IMR-90 (cell line): ENCODE data around the gene PLPP6. TPM values are rescaled to one million over a fixed set of nuclear protein-coding genes. Genes with fewer than 3 reads are reported as not detected.

ENCODE experiments used
- ATAC-seq: fragments of 200-7000 bp; cut with Tn5 transposase; 2 replicates; pipeline ENCODE4 v1.9.1; 2020; ENCODE audit warnings: low read depth, mild to moderate bottlenecking, moderate library complexity
- BruUV-seq: library from RNA; stranded (reverse); fragments of 400-500 nt; replicated peaks from 2 replicates; lab custom pipeline; 2021; lab: Mats Ljungman, UMichigan
- CTCF ChIA-PET: fragments of 300-600 bp; formaldehyde crosslinking; extraction: SDS; loops from one replicate; lab custom pipeline; 2021; ENCODE audit warnings: antibody characterized with exemption; lab: Yijun Ruan, JAX
- POLR2A ChIA-PET: fragments of 300-600 bp; sonication (Branson Sonifier 250); formaldehyde crosslinking; loops from one replicate; lab custom pipeline; 2022; ENCODE audit warnings: antibody characterized with exemption; ENCODE audit not compliant: unreplicated experiment; lab: Charles Lee
- DNase-seq: peaks from one replicate; pipeline ENCODE4 v3.0.0; 2013
- H2AFZ ChIP-seq: replicated peaks from 2 replicates; pipeline ENCODE3; 2013; ENCODE audit warnings: low read length, mild to moderate bottlenecking; ENCODE audit not compliant: poor library complexity
- H2AK5ac ChIP-seq: 2 replicates; pipeline ENCODE4 v1.6.1; 2013; ENCODE audit warnings: low read depth, low read length, inconsistent platforms
- H2AK9ac ChIP-seq: replicated peaks from 2 replicates; pipeline ENCODE3; 2013; ENCODE audit warnings: mild to moderate bottlenecking, low read depth, low read length, moderate library complexity; ENCODE audit not compliant: poor library complexity
- H2BK120ac ChIP-seq: 2 replicates; pipeline ENCODE4 v1.6.1; 2013; ENCODE audit warnings: low read depth, low read length, inconsistent platforms
- H2BK15ac ChIP-seq: 3 replicates; pipeline ENCODE4 v1.6.1; 2013; ENCODE audit warnings: low read depth, low read length, inconsistent platforms
- H2BK20ac ChIP-seq: 2 replicates; pipeline ENCODE4 v1.6.1; 2013; ENCODE audit warnings: low read depth, mild to moderate bottlenecking, inconsistent platforms, low read length, moderate library complexity
- H2BK5ac ChIP-seq: 2 replicates; pipeline ENCODE4 v1.6.1; 2013; ENCODE audit warnings: mild to moderate bottlenecking, low read depth, low read length, inconsistent platforms; ENCODE audit not compliant: poor library complexity, severe bottlenecking
- H3K14ac ChIP-seq: replicated peaks from 2 replicates; pipeline ENCODE4 v1.6.1; 2013; ENCODE audit warnings: low read depth, low read length, inconsistent platforms
- H3K18ac ChIP-seq: 2 replicates; pipeline ENCODE4 v1.6.1; 2013; ENCODE audit warnings: low read depth, low read length, control low read depth
- H3K23ac ChIP-seq: 2 replicates; pipeline ENCODE4 v1.6.1; 2013; ENCODE audit warnings: low read depth, low read length, inconsistent platforms
- H3K27ac ChIP-seq: 2 replicates; pipeline ENCODE4 v1.5.1; 2013; ENCODE audit warnings: mild to moderate bottlenecking, control low read depth, low read length; ENCODE audit not compliant: insufficient read depth
- H3K27me3 ChIP-seq: 2 replicates; pipeline ENCODE4 v1.6.1; 2013; ENCODE audit warnings: low read length; ENCODE audit not compliant: control insufficient read depth, insufficient read depth
- H3K36me3 ChIP-seq: 2 replicates; pipeline ENCODE4 v1.6.1; 2013; ENCODE audit warnings: low read length, mixed read lengths; ENCODE audit not compliant: control insufficient read depth, insufficient read depth
- H3K4ac ChIP-seq: 2 replicates; pipeline ENCODE4 v1.6.1; 2013; ENCODE audit warnings: low read depth, low read length, inconsistent platforms
- H3K4me1 ChIP-seq: 2 replicates; pipeline ENCODE4 v1.6.1; 2013; ENCODE audit warnings: low read length, mixed read lengths; ENCODE audit not compliant: control insufficient read depth, insufficient read depth
- H3K4me2 ChIP-seq: 2 replicates; pipeline ENCODE4 v1.6.1; 2013; ENCODE audit warnings: low read depth, mild to moderate bottlenecking, control low read depth, low read length, moderate library complexity
- H3K4me3 ChIP-seq: 2 replicates; pipeline ENCODE4 v1.5.1; 2013; ENCODE audit warnings: low read depth, mild to moderate bottlenecking, control low read depth, low read length, moderate library complexity; ENCODE audit not compliant: insufficient read depth
- H3K56ac ChIP-seq: 2 replicates; pipeline ENCODE4 v1.6.1; 2013; ENCODE audit warnings: low read length, inconsistent platforms; ENCODE audit not compliant: insufficient read depth; ENCODE audit errors: extremely low read depth
- H3K79me1 ChIP-seq, 2 experiments: 2 replicates each; pipeline ENCODE4 v1.6.1; 2013; ENCODE audit warnings: low read length in 2 of 2, inconsistent platforms in 1 of 2, low read depth in 1 of 2
- H3K9ac ChIP-seq: 2 replicates; pipeline ENCODE4 v1.6.1; 2013; ENCODE audit warnings: low read depth, low read length, control low read depth
- H3K9me1 ChIP-seq: 2 replicates; pipeline ENCODE4 v1.6.1; 2013; ENCODE audit warnings: low read length, inconsistent platforms; ENCODE audit not compliant: insufficient read depth
- H3K9me3 ChIP-seq: 2 replicates; pipeline ENCODE4 v1.6.1; 2013; ENCODE audit warnings: low read length; ENCODE audit not compliant: control insufficient read depth, insufficient read depth
- H4K20me1 ChIP-seq: 2 replicates; pipeline ENCODE4 v1.6.1; 2013; ENCODE audit warnings: low read length, inconsistent platforms; ENCODE audit not compliant: insufficient read depth
- H4K5ac ChIP-seq: 2 replicates; pipeline ENCODE4 v1.6.1; 2013; ENCODE audit warnings: mild to moderate bottlenecking, low read depth, low read length, control low read depth
- H4K8ac ChIP-seq, 2 experiments: 2 replicates each; pipeline ENCODE4 v1.6.1; 2013; ENCODE audit warnings: low read depth in 2 of 2, low read length in 2 of 2, control low read depth in 1 of 2, inconsistent platforms in 1 of 2
- H4K91ac ChIP-seq: 2 replicates; pipeline ENCODE4 v1.6.1; 2013; ENCODE audit warnings: low read depth, low read length, inconsistent platforms; ENCODE audit not compliant: insufficient read depth
- BHLHE40 ChIP-seq: fragments of 150-350 bp; IDR thresholded peaks from 2 replicates; pipeline ENCODE4 v1.6.1; 2016; ENCODE audit warnings: mild to moderate bottlenecking, low read depth, low read length
- NFE2L2 ChIP-seq: fragments of 150-350 bp; IDR thresholded peaks from 2 replicates; pipeline ENCODE4 v1.6.1; 2016; ENCODE audit warnings: low read depth, mild to moderate bottlenecking, low read length
- RFX5 ChIP-seq: IDR thresholded peaks from 2 replicates; pipeline ENCODE4 v1.8.0; 2012; ENCODE audit warnings: low read depth, mild to moderate bottlenecking, low read length, moderate library complexity
- dilution Hi-C: fragments of 300-500 bp; cut with HindIII; formaldehyde crosslinking; loops from one replicate; pipeline ENCODE4 v1.14.3; 2018; ENCODE audit warnings: low sequenced_read_pairs; ENCODE audit not compliant: unreplicated experiment
- in situ Hi-C: fragments of 300-500 bp; cut with MboI; formaldehyde crosslinking; loops from 3 replicates; pipeline ENCODE4 v1.14.3; 2019; ENCODE audit warnings: low sequenced_read_pairs, inconsistent platforms, mixed read lengths
- intact Hi-C: fragments of 100-400 bp; cut with micrococcal nuclease; formaldehyde crosslinking; loops from 2 replicates; pipeline ENCODE4 v1.10.0; 2022
- polyA plus RNA-seq, 3 experiments: library from polyadenylated mRNA; depleted of rRNA; stranded (reverse); fragments of >200 nt; gene quantifications; 2 replicates each; pipeline ENCODE4 v1.2.3, GENCODE V29; 2012; ENCODE audit warnings: low replicate concordance in 1 of 3
- total RNA-seq: library from RNA; depleted of rRNA; stranded (reverse); fragments of >200 nt; gene quantifications from 2 replicates; pipeline ENCODE4 v1.2.3, GENCODE V29; 2012

Gene PLPP6
- total and polyA plus RNA-seq, 2 of the 4 experiments (the other 2 are of a cell fraction), result 3.4 to 5.9 TPM

DNA sequence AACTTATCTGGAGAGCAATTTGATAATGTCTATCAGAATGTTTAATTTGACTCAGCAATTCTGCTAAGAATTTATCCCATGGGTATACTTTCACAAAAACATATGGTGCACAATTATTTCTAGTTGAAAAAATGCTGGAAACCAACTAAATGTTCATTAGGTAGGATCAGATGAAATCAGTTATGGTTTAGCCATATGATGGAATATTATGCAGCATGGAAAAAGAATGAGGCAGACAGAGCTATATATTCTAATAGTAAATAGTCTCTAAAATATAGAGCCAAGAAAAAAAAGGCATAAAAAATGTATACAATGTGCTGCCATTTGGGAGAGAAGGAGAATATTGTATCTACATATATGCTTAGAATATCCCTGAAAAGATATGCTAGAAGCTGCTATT, 7.8 kb downstream of the PLPP6 start:
- H3K4me2 ChIP-seq, result no peak overlapping the region
- H2AK9ac ChIP-seq, result no peak overlapping the region
- DNase-seq (no peak), ATAC-seq (no peak)
- dilution Hi-C loops, result no loop called here
- H4K8ac ChIP-seq, result no peak overlapping the region
- H3K9ac ChIP-seq, result no peak overlapping the region
- no peak overlapping the region for H3K14ac ChIP-seq
- H2BK120ac ChIP-seq, result no peak overlapping the region
- no peak overlapping the region for H3K23ac ChIP-seq
- H3K27me3 ChIP-seq, result no peaks in the 10 kb centered on the region; the same call in 1 of the 2 replicates
- H4K5ac ChIP-seq, result no peak overlapping the region
- CTCF ChIA-PET, result interaction anchor here (0.9 kb wide), 1 partner anchor 10 kb away, joined by 3 read pairs; the partner anchor contains the start of gene CDC37L1
- H3K4me3 ChIP-seq, result no peak overlapping the region
- BruUV-seq, result no TSS peak
- H2BK15ac ChIP-seq, result no peak overlapping the region
- no peak overlapping the region for H3K4ac ChIP-seq
- H2AFZ ChIP-seq, result no peak overlapping the region
- intact Hi-C loops, result loop anchor here (10.0 kb wide), 1 partner anchor 355 kb away; no protein-coding TSS in a partner anchor
- H3K4me1 ChIP-seq, result no peaks in the 10 kb centered on the region; the same call in 1 of the 2 replicates
- H3K18ac ChIP-seq, result no peak overlapping the region
- H3K27ac ChIP-seq, result no peak overlapping the region
- no peaks in the 10 kb centered on the region for H3K9me1 ChIP-seq
- in situ Hi-C loops, result no loop called here
- no peaks in the 10 kb centered on the region for H3K79me1 ChIP-seq
- H3K9me3 ChIP-seq, result no peaks in the 10 kb centered on the region
- TF ChIP-seq RFX5, result no peak
- no peak for TF ChIP-seq BHLHE40
- no peak for TF ChIP-seq NFE2L2
- H2BK5ac ChIP-seq, result no peak overlapping the region
- POLR2A ChIA-PET, result no interaction called here
- no peaks in the 10 kb centered on the region for H4K20me1 ChIP-seq
- H2AK5ac ChIP-seq, result no peak overlapping the region
- H4K91ac ChIP-seq, result no peak overlapping the region
- no peak overlapping the region for H2BK20ac ChIP-seq
- no peak overlapping the region for H3K56ac ChIP-seq
- H3K36me3 ChIP-seq, result no peaks in the 10 kb centered on the region
